Measurements from ENCODE around the gene PPP1R3D.
"Not testable (repeated sequence)": the region's sequence is repeated elsewhere in the genome, so short reads cannot be mapped to it uniquely, and the experiment has no call there.

Gene PPP1R3D

DNA sequence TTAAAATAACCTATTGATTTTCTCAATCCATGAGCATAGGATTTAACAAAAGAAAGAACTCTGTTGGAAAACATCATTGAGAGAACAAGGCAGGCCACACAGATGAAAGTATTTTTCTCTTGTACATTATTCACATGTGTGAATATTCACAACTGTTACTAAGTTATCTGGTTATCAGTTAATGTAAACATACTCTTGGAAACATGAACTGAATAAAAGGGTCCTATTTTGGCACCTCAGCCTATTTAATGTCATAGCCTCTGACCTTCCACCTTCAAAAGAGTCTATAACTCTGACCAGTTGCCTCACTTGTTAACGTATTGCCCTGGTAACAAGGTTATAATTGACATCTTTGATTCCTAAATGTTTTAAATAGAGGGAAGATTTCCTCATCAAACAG lies 14.7 kb downstream of the PPP1R3D start:
- no peak for DNase-seq (ENCODE audit: low spot score)

DNA sequence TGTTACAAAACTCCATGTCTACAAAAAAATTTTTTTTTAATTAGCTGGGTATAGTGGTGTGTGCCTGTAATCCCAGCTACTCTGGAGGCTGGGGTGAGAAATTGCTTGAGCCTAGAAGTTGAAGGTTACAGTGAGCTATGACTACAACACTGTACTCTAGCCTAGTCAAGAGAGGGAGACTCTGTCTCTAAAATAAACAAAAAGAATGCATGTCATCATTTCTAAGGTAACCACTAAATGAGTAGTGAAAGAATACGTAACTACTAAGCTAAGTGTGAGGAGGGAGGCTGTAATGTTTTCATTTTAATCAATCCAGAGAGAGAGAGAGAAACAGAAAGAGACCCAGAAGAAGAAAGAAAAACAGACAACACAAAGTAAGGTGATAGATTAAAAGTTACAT lies 16.6 kb downstream of the PPP1R3D start:
- DNase-seq (ENCODE audit: low spot score) = no peak

DNA sequence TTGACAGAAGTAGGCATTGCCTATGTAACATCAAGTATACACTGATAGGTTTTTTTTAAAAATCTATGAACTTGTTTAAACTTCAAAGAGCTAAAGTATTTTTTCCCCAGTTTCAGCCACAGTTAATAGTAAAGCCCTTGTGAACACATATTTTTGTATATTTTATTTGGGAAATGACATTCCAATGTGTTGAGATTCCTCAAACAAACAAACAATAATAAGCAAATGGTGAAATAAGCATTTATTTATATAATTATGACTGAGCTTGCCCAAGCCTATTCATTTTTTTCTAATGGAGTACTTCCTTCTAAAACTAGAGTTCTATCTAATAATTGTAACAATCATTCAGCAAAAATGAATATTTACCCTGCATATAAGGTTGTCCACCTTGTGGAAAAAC lies 19.2 kb downstream of the PPP1R3D start:
- no peak for DNase-seq (ENCODE audit: low spot score)

DNA sequence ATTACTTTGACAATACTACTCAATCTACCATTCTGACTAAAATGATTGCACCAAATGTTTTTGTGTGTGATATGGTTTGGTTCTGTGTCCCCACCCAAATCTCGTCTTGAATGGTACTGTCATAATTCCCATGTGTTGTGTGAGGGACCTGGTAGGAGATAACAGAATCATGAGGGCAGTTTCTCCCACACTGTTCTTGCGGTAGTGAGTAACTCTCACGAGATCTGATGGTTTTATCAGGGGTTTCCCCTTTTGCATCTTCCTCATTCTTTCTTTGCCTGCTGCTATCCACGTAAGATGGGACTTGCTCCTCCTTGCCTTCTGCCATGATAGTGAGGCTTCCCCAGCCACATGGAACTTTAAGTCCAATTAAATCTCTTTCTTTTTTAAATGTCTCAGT lies 27.5 kb downstream of the PPP1R3D start:
- no peak for DNase-seq (ENCODE audit: low spot score)

DNA sequence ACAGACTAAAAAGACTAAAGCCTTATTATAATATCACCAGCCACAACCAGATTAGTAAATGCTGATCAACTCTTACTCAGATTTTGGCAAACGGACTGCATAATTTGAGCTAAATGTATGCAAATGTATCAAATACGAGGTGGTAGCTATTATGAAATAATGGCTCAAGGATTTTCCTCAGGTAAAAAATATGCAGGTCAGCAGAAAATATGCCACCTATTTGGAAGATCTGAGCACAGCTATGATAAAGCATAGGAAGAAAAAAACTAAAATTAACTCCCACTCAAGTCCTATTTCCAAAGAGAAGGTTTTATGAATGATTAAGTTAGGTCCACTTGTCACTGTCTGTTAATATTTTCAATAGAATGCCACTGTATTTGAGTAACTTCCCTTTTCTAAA lies 29.1 kb downstream of the PPP1R3D start:
- no peak for DNase-seq (ENCODE audit: low spot score)

DNA sequence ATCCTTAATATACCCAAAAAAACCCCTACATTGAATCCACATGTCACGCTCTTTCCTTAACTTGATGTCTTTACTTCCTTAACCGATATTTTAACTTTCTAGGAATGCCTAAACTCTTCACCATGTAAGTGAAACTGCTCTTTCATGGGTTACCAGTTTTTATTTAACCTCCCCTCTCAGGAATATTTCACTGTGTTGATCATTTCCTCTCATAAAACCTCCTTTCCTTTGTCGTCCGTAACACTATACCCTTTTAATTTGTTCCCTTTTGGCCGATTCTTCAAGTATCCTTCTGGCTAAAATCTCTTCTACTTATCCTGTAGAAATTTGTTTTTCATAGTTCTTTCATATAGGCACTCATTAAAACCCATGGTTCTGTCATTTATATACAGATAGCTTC lies 31.2 kb downstream of the PPP1R3D start:
- no peak for DNase-seq (ENCODE audit: low spot score)

DNA sequence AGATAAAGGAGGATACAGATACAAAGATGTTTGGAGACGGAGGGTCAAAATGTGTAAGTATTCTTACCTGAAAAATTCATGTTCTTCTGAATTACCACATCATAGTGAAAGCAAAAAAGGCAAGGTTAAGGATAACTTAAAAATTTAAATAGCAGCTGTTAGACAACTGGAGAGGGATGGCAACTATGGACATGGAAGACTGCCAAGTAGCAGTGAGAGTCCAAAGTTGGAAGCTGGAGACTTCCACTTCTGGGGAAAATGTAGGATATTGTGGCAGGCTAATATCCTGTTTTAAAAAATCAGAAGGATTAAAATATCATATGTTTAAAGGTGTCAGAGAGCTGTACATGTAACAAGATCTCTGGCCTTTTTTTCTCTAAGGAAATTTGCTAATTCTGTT lies 36.5 kb downstream of the PPP1R3D start:
- no peak for DNase-seq (ENCODE audit: low spot score)

DNA sequence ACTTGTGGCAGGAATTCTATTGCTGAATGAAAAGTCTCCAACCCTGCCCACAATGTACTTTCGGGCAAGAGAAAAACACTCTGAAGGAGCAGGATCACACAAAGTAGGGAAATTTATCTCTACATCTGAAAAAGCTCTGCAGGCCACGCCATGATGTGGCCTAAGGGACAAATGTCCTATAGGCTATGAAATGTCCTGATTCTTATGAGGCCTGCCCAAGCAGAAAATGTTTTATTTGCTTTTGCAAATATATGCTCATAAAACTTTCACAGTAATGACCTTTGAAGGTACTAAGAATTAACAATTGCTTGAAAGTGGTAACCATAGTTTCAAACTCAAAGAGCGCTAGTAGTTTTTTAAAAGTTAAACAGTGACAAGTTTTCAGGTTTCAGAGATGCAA lies 37.6 kb downstream of the PPP1R3D start:
- DNase-seq (ENCODE audit: low spot score) = no peak

DNA sequence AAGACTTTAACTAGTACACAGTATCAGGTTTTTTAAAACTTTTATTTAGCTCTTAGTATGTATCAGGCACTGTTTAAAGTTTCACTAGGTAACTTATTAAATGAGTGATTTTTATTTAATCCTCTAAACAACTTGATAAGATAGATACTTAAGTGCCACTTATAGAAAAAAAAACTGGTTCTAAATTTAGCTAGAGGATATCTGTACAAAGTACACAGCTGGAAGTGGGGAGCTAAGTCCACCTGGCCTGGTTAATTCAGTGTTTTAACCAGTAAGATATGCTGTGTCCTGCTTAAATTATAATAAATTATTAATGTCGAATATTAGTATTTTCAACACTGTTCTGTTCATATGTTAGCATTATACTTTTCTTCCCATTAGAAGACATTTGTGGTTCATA lies 44.2 kb downstream of the PPP1R3D start:
- DNase-seq (ENCODE audit: low spot score) = no peak

DNA sequence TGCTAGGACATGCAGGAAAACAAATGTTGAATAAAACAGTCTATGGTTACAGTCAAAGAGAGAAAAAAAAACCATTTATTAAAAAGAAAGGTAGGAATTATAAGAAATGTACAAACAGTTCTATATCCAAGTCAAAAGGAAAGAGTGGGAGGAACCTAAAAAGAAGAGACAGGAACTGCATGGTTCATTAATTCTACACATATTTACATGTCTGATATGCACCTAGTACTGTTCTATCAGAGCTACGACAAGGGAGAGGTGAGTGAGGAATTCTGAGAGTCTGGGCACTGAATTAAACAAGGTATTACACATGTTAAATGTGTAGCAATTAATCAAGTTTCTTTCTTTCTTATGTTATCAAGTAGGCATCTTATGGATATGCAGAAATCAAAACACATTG lies 48.5 kb downstream of the PPP1R3D start:
- no peak for DNase-seq (ENCODE audit: low spot score)

DNA sequence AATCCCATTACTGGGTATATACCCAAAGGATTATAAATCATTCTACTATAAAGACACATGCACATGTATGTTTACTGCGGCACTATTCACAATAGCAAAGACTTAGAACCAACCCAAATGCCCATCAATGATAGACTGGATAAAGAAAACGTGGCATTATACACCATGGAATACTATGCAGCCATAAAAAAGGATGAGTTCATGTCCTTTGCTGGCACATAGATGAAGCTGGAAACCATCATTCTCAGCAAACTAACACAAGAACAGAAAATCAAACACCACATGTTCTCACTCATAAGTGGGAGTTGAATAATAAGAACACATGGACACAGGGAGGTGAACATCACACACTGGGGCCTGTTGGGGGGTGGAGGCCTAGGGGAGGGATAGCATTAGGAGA lies 50.1 kb downstream of the PPP1R3D start:
- not testable (repeated sequence) for DNase-seq (ENCODE audit: low spot score)

DNA sequence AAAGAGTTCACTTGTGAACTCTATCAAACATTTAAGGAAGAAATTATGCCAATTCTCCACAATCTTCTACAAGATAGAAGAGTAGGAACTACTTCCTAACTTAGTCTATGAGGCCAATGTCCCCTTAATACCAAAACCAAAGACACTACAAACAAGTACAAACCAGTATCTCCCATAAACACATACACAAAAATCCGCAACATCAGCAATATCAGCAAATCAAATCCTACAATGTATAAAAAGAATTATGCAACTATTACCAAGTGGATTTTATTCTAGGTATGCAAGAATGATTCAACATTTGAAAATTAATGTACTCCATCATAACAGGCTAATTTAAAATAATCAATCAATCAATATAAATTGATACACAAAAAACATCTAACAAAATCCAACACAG lies 52.1 kb downstream of the PPP1R3D start:
- DNase-seq (ENCODE audit: low spot score) = no peak
